Type B pancreatic cell (in vitro differentiated cells): Measurements from ENCODE around the gene DAPK2. TPM values are rescaled to one million over a fixed set of nuclear protein-coding genes. Genes with fewer than 3 reads are reported as not detected.

Experiments used
- DNase-seq: peaks from one replicate; pipeline ENCODE4 v3.0.0; 2021; ENCODE audit warnings: mixed read lengths; ENCODE audit not compliant: unreplicated experiment; ENCODE audit errors: extremely low spot score
- H3K27ac Mint-ChIP-seq: 2 replicates; pipeline ENCODE4 v1.8.0; 2021; ENCODE audit warnings: mild to moderate bottlenecking, mixed read lengths
- H3K27me3 Mint-ChIP-seq: 2 replicates; pipeline ENCODE4 v1.8.0; 2021; ENCODE audit warnings: mixed read lengths
- H3K36me3 Mint-ChIP-seq: 2 replicates; pipeline ENCODE4 v1.8.0; 2021; ENCODE audit warnings: mixed read lengths
- H3K4me1 Mint-ChIP-seq: one replicate; pipeline ENCODE4 v1.8.0; 2021; ENCODE audit warnings: mixed read lengths; ENCODE audit not compliant: unreplicated experiment
- H3K4me3 Mint-ChIP-seq: 2 replicates; pipeline ENCODE4 v1.8.0; 2021; ENCODE audit warnings: mild to moderate bottlenecking, mixed read lengths
- H3K9me3 Mint-ChIP-seq: 2 replicates; pipeline ENCODE4 v1.8.0; 2021; ENCODE audit warnings: mixed read lengths
- total RNA-seq: library from RNA; stranded (reverse); gene quantifications from 2 replicates; pipeline ENCODE4 v1.2.1, GENCODE V29; 2021; ENCODE audit warnings: low replicate concordance
- TF ChIP-seq, protein P1 (sequence below): fragments of 200-600 bp; sonication (generic); conservative IDR thresholded peaks from 2 replicates; pipeline ENCODE4 v1.5.0; 2021; ENCODE audit warnings: antibody characterized with exemption, mild to moderate bottlenecking

DAPK2 gene
- total RNA-seq, 1 donor from 2014 or later: 5.0 TPM

DNA sequence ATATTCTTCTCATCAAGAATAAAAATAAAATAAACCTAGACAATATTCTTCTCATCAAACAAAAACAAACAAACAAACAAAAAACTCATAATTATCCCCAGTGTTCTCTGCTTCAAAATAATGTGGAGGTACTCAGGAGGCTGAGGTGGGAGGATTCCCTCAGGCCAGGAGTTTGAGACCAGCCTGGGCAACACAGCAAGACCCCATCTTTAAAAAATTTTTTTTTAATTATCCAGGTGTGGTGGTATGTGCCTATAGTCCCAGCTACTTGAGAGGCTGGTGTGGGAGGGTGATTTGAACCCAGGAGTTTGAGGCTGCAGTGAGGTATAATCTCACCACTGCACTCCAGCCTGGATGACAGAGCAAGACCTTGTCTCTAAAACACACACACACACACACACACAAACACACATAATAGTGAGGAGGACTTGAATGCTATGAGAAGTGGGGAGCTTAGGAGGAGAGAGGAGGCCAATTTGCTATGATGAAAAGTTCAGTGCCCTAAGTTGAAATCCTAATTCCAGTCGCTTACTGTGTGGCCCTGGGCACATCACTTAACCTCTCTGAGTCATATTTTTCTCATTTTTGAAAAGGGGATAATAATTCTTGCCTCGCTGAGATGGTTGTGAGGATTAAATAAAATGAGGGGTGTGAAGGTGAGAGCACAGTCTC, 176.8 kb downstream of the DAPK2 start:
- no peak for DNase-seq
- H3K9me3 Mint-ChIP-seq: peaks cover 3% of the 10 kb centered on the region
- H3K27ac Mint-ChIP-seq: no peak overlapping the region
- no peak overlapping the region for H3K4me3 Mint-ChIP-seq
- H3K36me3 Mint-ChIP-seq: no peaks in the 10 kb centered on the region
- H3K4me1 Mint-ChIP-seq: no peaks in the 10 kb centered on the region
- TF ChIP-seq, protein P1, sequence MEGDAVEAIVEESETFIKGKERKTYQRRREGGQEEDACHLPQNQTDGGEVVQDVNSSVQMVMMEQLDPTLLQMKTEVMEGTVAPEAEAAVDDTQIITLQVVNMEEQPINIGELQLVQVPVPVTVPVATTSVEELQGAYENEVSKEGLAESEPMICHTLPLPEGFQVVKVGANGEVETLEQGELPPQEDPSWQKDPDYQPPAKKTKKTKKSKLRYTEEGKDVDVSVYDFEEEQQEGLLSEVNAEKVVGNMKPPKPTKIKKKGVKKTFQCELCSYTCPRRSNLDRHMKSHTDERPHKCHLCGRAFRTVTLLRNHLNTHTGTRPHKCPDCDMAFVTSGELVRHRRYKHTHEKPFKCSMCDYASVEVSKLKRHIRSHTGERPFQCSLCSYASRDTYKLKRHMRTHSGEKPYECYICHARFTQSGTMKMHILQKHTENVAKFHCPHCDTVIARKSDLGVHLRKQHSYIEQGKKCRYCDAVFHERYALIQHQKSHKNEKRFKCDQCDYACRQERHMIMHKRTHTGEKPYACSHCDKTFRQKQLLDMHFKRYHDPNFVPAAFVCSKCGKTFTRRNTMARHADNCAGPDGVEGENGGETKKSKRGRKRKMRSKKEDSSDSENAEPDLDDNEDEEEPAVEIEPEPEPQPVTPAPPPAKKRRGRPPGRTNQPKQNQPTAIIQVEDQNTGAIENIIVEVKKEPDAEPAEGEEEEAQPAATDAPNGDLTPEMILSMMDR: no peak
- no peaks in the 10 kb centered on the region for H3K27me3 Mint-ChIP-seq

- no peak overlapping the region for H3K27ac Mint-ChIP-seq
- H3K4me3 Mint-ChIP-seq: no peak overlapping the region
- H3K4me1 Mint-ChIP-seq: peaks cover 2% of the 10 kb centered on the region
- H3K27me3 Mint-ChIP-seq: no peaks in the 10 kb centered on the region
- TF ChIP-seq, protein P1: no peak
- H3K36me3 Mint-ChIP-seq: no peaks in the 10 kb centered on the region
- DNase-seq: no peak
- H3K9me3 Mint-ChIP-seq: no peaks in the 10 kb centered on the region
Observed at GRCh38 chr15:63864186-63864585, 182.1 kb downstream of the DAPK2 start.

DNA sequence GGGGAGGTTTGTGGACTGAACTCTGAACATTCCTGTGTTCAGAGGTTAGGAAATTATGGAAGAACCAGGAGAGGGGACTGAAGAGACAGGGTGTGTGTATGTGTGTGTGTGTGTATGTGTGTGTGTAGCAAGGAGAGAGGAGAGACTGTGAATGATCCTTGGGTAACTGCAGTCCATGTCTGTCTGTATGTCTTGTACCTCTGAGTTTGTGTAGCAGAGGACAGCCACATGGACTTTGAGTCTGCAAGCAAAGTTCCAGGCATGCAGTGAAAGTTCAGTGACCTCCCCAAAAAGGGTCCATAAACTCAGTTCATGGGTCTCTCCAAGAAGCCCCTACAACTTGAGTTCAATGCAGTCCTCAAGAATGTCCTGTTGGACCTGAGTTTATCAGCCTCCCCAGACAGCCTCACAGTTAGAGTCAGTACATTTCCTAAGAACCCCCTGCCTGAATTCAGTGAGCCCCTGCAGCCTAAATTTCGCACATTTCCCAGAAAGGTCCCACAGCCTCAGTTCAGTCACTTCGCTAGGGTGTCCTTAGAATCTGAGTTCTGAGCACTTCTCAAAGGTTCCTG, 184.3 kb downstream of the DAPK2 start:
- Mint-ChIP-seq H3K9me3 (no peaks in the 10 kb centered on the region), H3K27me3 (no peaks in the 10 kb centered on the region), H3K4me1 (peaks cover 17% of the 10 kb centered on the region), H3K27ac (no peak overlapping the region), H3K4me3 (no peak overlapping the region), H3K36me3 (no peaks in the 10 kb centered on the region)
- TF ChIP-seq, protein P1: no peak
- DNase-seq: no peak

DNA sequence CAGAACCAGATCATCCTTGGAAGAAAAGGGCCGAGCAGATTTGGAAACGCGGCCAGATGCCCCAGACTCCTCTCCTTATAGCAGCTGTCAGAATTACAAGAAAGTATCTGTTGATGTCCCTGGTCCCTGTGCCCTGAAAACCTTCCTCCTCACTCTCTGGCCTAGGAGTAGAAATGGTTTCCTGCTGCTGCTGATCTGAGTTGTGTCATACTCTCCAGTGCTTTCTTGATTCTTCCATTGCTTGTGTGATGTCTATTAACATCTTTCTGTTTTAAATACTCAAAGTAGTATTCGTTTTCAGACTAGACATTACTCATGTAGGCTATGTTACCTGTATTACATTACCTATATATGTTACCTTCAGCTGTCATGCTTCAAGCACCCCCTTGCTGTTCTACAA, 185.7 kb downstream of the DAPK2 start:
- H3K9me3 Mint-ChIP-seq: no peaks in the 10 kb centered on the region
- no peaks in the 10 kb centered on the region for H3K36me3 Mint-ChIP-seq
- H3K27me3 Mint-ChIP-seq: no peaks in the 10 kb centered on the region
- H3K27ac Mint-ChIP-seq: no peak overlapping the region
- no peak overlapping the region for H3K4me3 Mint-ChIP-seq
- no peak for DNase-seq
- peaks cover 22% of the 10 kb centered on the region for H3K4me1 Mint-ChIP-seq
- TF ChIP-seq, protein P1: no peak

DNA sequence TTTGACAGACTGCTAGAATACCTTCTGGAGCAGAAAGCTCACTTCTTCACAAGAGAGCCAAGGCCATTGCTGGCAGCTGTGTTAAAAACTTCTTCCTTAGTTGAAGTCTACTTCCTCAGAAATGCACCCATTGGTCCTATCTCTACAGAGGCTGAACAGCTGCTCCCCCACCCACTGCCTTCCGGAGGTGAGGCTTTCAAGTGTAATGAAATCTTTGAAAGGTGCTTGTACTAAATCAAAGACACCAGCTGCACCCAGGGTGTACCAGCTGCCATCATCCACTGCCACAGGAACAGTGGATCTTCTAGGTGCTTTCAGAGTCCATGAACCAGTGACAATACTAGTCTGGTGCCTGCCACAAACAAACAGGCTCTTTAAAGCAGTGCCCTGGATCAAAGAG, 186.1 kb downstream of the DAPK2 start:
- Mint-ChIP-seq H3K4me1 (peaks cover 22% of the 10 kb centered on the region), H3K27me3 (no peaks in the 10 kb centered on the region), H3K9me3 (no peaks in the 10 kb centered on the region), H3K27ac (no peak overlapping the region), H3K36me3 (no peaks in the 10 kb centered on the region), H3K4me3 (no peak overlapping the region)
- no peak for DNase-seq
- TF ChIP-seq, protein P1: no peak
